HepG2 (cell line): ENCODE measurements around the gene ZBTB7B. TPM values are rescaled to one million over a fixed set of nuclear protein-coding genes. Genes with fewer than 3 reads are reported as not detected.

Experiments used
- DNMT1 ChIP-seq: sonication (generic); formaldehyde crosslinking; IDR thresholded peaks from 2 replicates; pipeline ENCODE4 v1.5.1; 2020; ENCODE audit warnings: mild to moderate bottlenecking, missing genetic modification reagents
- ETV6 ChIP-seq: sonication (generic); formaldehyde crosslinking; conservative IDR thresholded peaks from 2 replicates; pipeline ENCODE4 v1.4.0; 2020; ENCODE audit warnings: missing genetic modification reagents
- FOXO4 ChIP-seq: sonication (generic); formaldehyde crosslinking; conservative IDR thresholded peaks from 2 replicates; pipeline ENCODE4 v1.8.1; 2023; ENCODE audit warnings: missing genetic modification reagents
- GZF1 ChIP-seq: sonication (generic); formaldehyde crosslinking; IDR thresholded peaks from 2 replicates; pipeline ENCODE4 v1.5.1; 2020; ENCODE audit warnings: mild to moderate bottlenecking, missing genetic modification reagents
- HIC2 ChIP-seq: sonication (generic); formaldehyde crosslinking; IDR thresholded peaks from 2 replicates; pipeline ENCODE4 v1.9.0; 2022; ENCODE audit warnings: low read depth, missing genetic modification reagents
- HOXA5 ChIP-seq: sonication (generic); formaldehyde crosslinking; IDR thresholded peaks from 2 replicates; pipeline ENCODE4 v1.4.0; 2020; ENCODE audit warnings: missing genetic modification reagents
- LCORL ChIP-seq, 2 experiments: fragments of 450-650 bp in 1 of 2; sonication (generic) in 1 of 2; formaldehyde crosslinking in 1 of 2; IDR thresholded peaks; 2 replicates each; pipeline versions ENCODE4 v1.5.0 to v1.6.1; 2017 to 2020; ENCODE audit warnings: antibody characterized with exemption in 1 of 2, missing genetic modification reagents in 1 of 2
- MEIS1 ChIP-seq: sonication (generic); formaldehyde crosslinking; IDR thresholded peaks from 2 replicates; pipeline ENCODE4 v1.9.0; 2021; ENCODE audit warnings: mild to moderate bottlenecking, missing genetic modification reagents, moderate library complexity, borderline replicate concordance
- MLX ChIP-seq: IDR thresholded peaks from 2 replicates; pipeline ENCODE4 v1.6.1; 2016
- MLXIP ChIP-seq: sonication (generic); formaldehyde crosslinking; IDR thresholded peaks from 2 replicates; pipeline ENCODE4 v1.9.0; 2021; ENCODE audit warnings: missing genetic modification reagents, borderline replicate concordance
- RBM22 ChIP-seq: fragments of 200-400 bp; formaldehyde crosslinking; optimal IDR thresholded peaks from 2 replicates; pipeline ENCODE3; 2017; ENCODE audit warnings: mild to moderate bottlenecking, low read length, moderate library complexity
- SALL1 ChIP-seq: sonication (generic); formaldehyde crosslinking; IDR thresholded peaks from 2 replicates; pipeline ENCODE4 v1.8.0; 2022; ENCODE audit warnings: mild to moderate bottlenecking, missing genetic modification reagents
- ZNF205 ChIP-seq: IDR thresholded peaks from 2 replicates; pipeline ENCODE4 v1.6.1; 2018; ENCODE audit warnings: missing biosample characterization, missing genetic modification reagents
- ZNF333 ChIP-seq: sonication (generic); formaldehyde crosslinking; IDR thresholded peaks from 2 replicates; pipeline ENCODE4 v1.4.0; 2020; ENCODE audit warnings: mild to moderate bottlenecking, missing genetic modification reagents, borderline replicate concordance
- ZNF512 ChIP-seq: sonication (generic); formaldehyde crosslinking; IDR thresholded peaks from 2 replicates; pipeline ENCODE4 v1.4.0; 2020; ENCODE audit warnings: mild to moderate bottlenecking, missing genetic modification reagents
- ZNF687 ChIP-seq: sonication (generic); formaldehyde crosslinking; IDR thresholded peaks from 2 replicates; pipeline ENCODE4 v1.5.1; 2020; ENCODE audit warnings: mild to moderate bottlenecking, missing genetic modification reagents, moderate library complexity
- ZNF766 ChIP-seq: sonication (generic); formaldehyde crosslinking; IDR thresholded peaks from 2 replicates; pipeline ENCODE4 v1.5.0; 2020; ENCODE audit warnings: missing genetic modification reagents, borderline replicate concordance
- polyA plus RNA-seq, 8 experiments: library from polyadenylated mRNA; depleted of rRNA in 3 of 8; stranded (reverse) in 7 of 8; unstranded in 1 of 8; fragments of >200 nt; fragmentation: Illumina TruSeq in 4 of 8; extraction: Trizol in 4 of 8; gene quantifications; 2 replicates each; pipeline versions ENCODE4 v1.2.1 to v1.2.3, GENCODE V29; 2011 to 2016; ENCODE audit warnings: low read depth in 4 of 8, missing spikeins in 1 of 8, mixed read lengths in 1 of 8; ENCODE audit not compliant: insufficient read depth in 1 of 8
- total RNA-seq, 5 experiments: library from RNA; depleted of rRNA; stranded (reverse); fragments of >200 nt; fragmentation: Illumina TruSeq; extraction: Trizol; gene quantifications; 2 replicates each; pipeline ENCODE4 v1.2.3, GENCODE V29; 2016; ENCODE audit warnings: low read depth in 1 of 5

ZBTB7B gene
- total and polyA plus RNA-seq, 2 of the 13 experiments (the other 11 are each of a cell fraction or from before 2014, with no cell fraction given): 15.5 to 17.5 TPM

GRCh38 chr1:155007251-155007828, 4.7 kb downstream of the ZBTB7B start (continued):
- TF ChIP-seq MLX (CRISPR knock-in tag) (no peak), GZF1 (CRISPR knock-in tag) (no peak), HIC2 (CRISPR knock-in tag) (peak; percentile 98), ZNF205 (CRISPR knock-in tag) (no peak), ZNF512 (CRISPR knock-in tag) (no peak), ZNF333 (CRISPR knock-in tag) (no peak), DNMT1 (CRISPR knock-in tag) (no peak), LCORL (IDR thresholded peaks at IDR 0.05) (no peak), LCORL (CRISPR knock-in tag; IDR thresholded peaks at IDR 0.05) (no peak), HOXA5 (CRISPR knock-in tag) (no peak), FOXO4 (no peak), SALL1 (CRISPR knock-in tag) (peak; percentile 47), MLXIP (CRISPR knock-in tag) (no peak), MEIS1 (CRISPR knock-in tag) (no peak), ZNF766 (no peak), RBM22 (peak; percentile 46), ETV6 (CRISPR knock-in tag) (no peak), ZNF687 (CRISPR knock-in tag) (peak; percentile 64)
